Measurements from ENCODE around the gene MAN2B1. TPM values are rescaled to one million over a fixed set of nuclear protein-coding genes. Genes with fewer than 3 reads are reported as not detected.
"Not testable (repeated sequence)": the region's sequence is repeated elsewhere in the genome, so short reads cannot be mapped to it uniquely, and the experiment has no call there.

MAN2B1 gene
- polyA plus RNA-seq, 3 donors from 2014 or later: 25.3 to 44.4 (median 27.2) TPM

- H3K9me3 Mint-ChIP-seq: no peaks in the 10 kb centered on the region
- DNase-seq: no peak
- H3K36me3 Mint-ChIP-seq: peaks cover 9 to 19% (median 11%) of the 10 kb centered on the region in 3 donors
- H3K4me1 Mint-ChIP-seq: peaks cover 29 to 32% of the 10 kb centered on the region in 2 donors
- H3K27ac Mint-ChIP-seq: peak overlapping the region in 4 of 6 donors; percentile 10 to 69 (median 31)
- peak overlapping the region; percentile 17 to 94 (median 60) for H3K4me3 Mint-ChIP-seq
- H3K27me3 Mint-ChIP-seq (ENCODE audit: low read depth in 3 of 3): peaks cover 14 to 22% (median 18%) of the 10 kb centered on the region in 3 donors
Observed at GRCh38 chr19:12680034-12680433, 13.5 kb upstream of the MAN2B1 start.

- H3K27ac Mint-ChIP-seq, H3K9me3 Mint-ChIP-seq, H3K4me3 Mint-ChIP-seq, DNase-seq: not testable (repeated sequence)
- H3K27me3 Mint-ChIP-seq (ENCODE audit: low read depth in 3 of 3): peaks cover 14 to 22% (median 14%) of the 10 kb centered on the region in 3 donors
- peaks cover 29 to 35% of the 10 kb centered on the region in 2 donors for H3K4me1 Mint-ChIP-seq
- H3K36me3 Mint-ChIP-seq: peaks cover 9 to 26% (median 11%) of the 10 kb centered on the region in 3 donors
Observed at GRCh38 chr19:12678039-12678438, 11.5 kb upstream of the MAN2B1 start.

GRCh38 chr19:12676928-12677327 lies 10.4 kb upstream of the MAN2B1 start:
- no peak for DNase-seq
- Mint-ChIP-seq H3K4me3 (no peak overlapping the region), H3K4me1 (peaks cover 33 to 37% of the 10 kb centered on the region in 2 donors), H3K27me3 (ENCODE audit: low read depth in 3 of 3) (peaks cover 9 to 18% (median 10%) of the 10 kb centered on the region in 3 donors), H3K27ac (peak overlapping the region in 4 of 6 donors; percentile 39 to 77 (median 56)), H3K36me3 (peaks cover 9 to 29% (median 14%) of the 10 kb centered on the region in 3 donors), H3K9me3 (no peaks in the 10 kb centered on the region)

- Mint-ChIP-seq H3K27me3 (ENCODE audit: low read depth in 3 of 3) (peaks cover 4 to 12% (median 6%) of the 10 kb centered on the region in 3 donors), H3K36me3 (peaks cover 9 to 30% (median 15%) of the 10 kb centered on the region in 3 donors), H3K4me3 (no peak overlapping the region), H3K27ac (peak overlapping the region; percentile 7 to 77 (median 49)), H3K9me3 (no peaks in the 10 kb centered on the region), H3K4me1 (peaks cover 34 to 35% of the 10 kb centered on the region in 2 donors)
- peak; percentile 69 to 76 (median 70) for DNase-seq
Observed at GRCh38 chr19:12676384-12676792, 9.8 kb upstream of the MAN2B1 start.

GRCh38 chr19:12675940-12676339 lies 9.4 kb upstream of the MAN2B1 start:
- H3K4me3 Mint-ChIP-seq: no peak overlapping the region
- peak overlapping the region in 3 of 6 donors; percentile 7 to 72 (median 39) for H3K27ac Mint-ChIP-seq

GRCh38 chr19:12675399-12675798 lies 8.9 kb upstream of the MAN2B1 start:
- Mint-ChIP-seq H3K4me3 (no peak overlapping the region), H3K9me3 (no peaks in the 10 kb centered on the region), H3K4me1 (peaks cover 27 to 31% of the 10 kb centered on the region in 2 donors), H3K27ac (peak overlapping the region in 1 of 6 donors; percentile 17), H3K27me3 (ENCODE audit: low read depth in 3 of 3) (peaks cover 1 to 7% (median 3%) of the 10 kb centered on the region in 3 donors), H3K36me3 (peaks cover 4 to 25% (median 15%) of the 10 kb centered on the region in 3 donors)
- DNase-seq: no peak

More at GRCh38 chr19:12675940-12676339, 9.4 kb upstream of the MAN2B1 start:
- no peak for DNase-seq
- Mint-ChIP-seq H3K36me3 (peaks cover 5 to 26% (median 15%) of the 10 kb centered on the region in 3 donors), H3K27me3 (ENCODE audit: low read depth in 3 of 3) (peaks cover 2 to 8% (median 3%) of the 10 kb centered on the region in 3 donors), H3K4me1 (peaks cover 29 to 31% of the 10 kb centered on the region in 2 donors), H3K9me3 (no peaks in the 10 kb centered on the region)

GRCh38 chr19:12672744-12673143 lies 6.2 kb upstream of the MAN2B1 start:
- Mint-ChIP-seq H3K27me3 (ENCODE audit: low read depth in 3 of 3) (peaks cover 5 to 15% (median 9%) of the 10 kb centered on the region in 3 donors), H3K4me3 (no peak overlapping the region), H3K9me3 (no peaks in the 10 kb centered on the region), H3K4me1 (peaks cover 38 to 44% of the 10 kb centered on the region in 2 donors), H3K36me3 (peaks cover 4 to 20% (median 12%) of the 10 kb centered on the region in 3 donors), H3K27ac (no peak overlapping the region)
- DNase-seq: no peak

- Mint-ChIP-seq H3K9me3 (no peaks in the 10 kb centered on the region), H3K27ac (peak overlapping the region; percentile 97 to 100 (median 100)), H3K27me3 (ENCODE audit: low read depth in 3 of 3) (peaks cover 7 to 13% (median 8%) of the 10 kb centered on the region in 3 donors), H3K4me1 (peaks cover 48 to 51% of the 10 kb centered on the region in 2 donors), H3K4me3 (peak overlapping the region; percentile 90 to 99 (median 99)), H3K36me3 (peaks cover 0 to 10% (median 4%) of the 10 kb centered on the region in 3 donors)
- DNase-seq: no peak
Observed at GRCh38 chr19:12670159-12670928, 3.8 kb upstream of the MAN2B1 start.

GRCh38 chr19:12669270-12670158 lies 3.0 kb upstream of the MAN2B1 start:
- H3K27me3 Mint-ChIP-seq (ENCODE audit: low read depth in 3 of 3): peaks cover 7 to 13% (median 8%) of the 10 kb centered on the region in 3 donors
- peaks cover 0 to 9% (median 4%) of the 10 kb centered on the region in 3 donors for H3K36me3 Mint-ChIP-seq
- H3K27ac Mint-ChIP-seq: peak overlapping the region; percentile 97 to 100 (median 100)
- H3K4me1 Mint-ChIP-seq: peaks cover 56 to 57% of the 10 kb centered on the region in 2 donors
- H3K4me3 Mint-ChIP-seq: peak overlapping the region; percentile 90 to 99 (median 99)
- no peaks in the 10 kb centered on the region for H3K9me3 Mint-ChIP-seq
- peak; percentile 78 to 84 (median 83) for DNase-seq

GRCh38 chr19:12668932-12669269 lies 2.4 kb upstream of the MAN2B1 start:
- peaks cover 7 to 13% (median 8%) of the 10 kb centered on the region in 3 donors for H3K27me3 Mint-ChIP-seq (ENCODE audit: low read depth in 3 of 3)
- H3K4me1 Mint-ChIP-seq: peaks cover 55 to 61% of the 10 kb centered on the region in 2 donors
- H3K36me3 Mint-ChIP-seq: peaks cover 0 to 4% (median 4%) of the 10 kb centered on the region in 3 donors
- H3K27ac Mint-ChIP-seq: peak overlapping the region; percentile 97 to 100 (median 100)
- peak; percentile 61 to 63 (median 62) for DNase-seq
- peak overlapping the region; percentile 90 to 99 (median 99) for H3K4me3 Mint-ChIP-seq
- H3K9me3 Mint-ChIP-seq: no peaks in the 10 kb centered on the region

DNA sequence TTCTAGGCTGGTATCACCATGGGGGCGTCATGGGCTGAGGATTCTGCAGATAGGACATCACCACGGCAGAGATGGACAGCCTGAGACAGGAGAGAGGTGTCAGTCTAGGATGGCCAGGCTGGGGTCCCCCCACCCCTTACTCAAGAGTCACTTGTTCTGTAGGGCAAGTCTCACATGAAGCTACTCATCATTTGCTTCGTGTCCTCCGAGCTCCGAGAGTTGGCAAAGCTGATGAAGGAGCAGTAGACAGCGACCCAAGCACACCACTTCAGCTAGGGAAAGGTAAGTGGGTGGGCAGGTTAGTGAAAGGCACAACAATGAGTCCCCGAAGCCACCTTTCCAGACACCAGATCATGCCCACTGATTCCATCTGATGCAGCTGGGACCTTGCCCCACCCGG lies 1.8 kb upstream of the MAN2B1 start:
- peaks cover 7 to 13% (median 8%) of the 10 kb centered on the region in 3 donors for H3K27me3 Mint-ChIP-seq (ENCODE audit: low read depth in 3 of 3)
- peaks cover 0 to 4% (median 4%) of the 10 kb centered on the region in 3 donors for H3K36me3 Mint-ChIP-seq
- peak overlapping the region; percentile 90 to 99 (median 99) for H3K4me3 Mint-ChIP-seq
- peaks cover 57 to 61% of the 10 kb centered on the region in 2 donors for H3K4me1 Mint-ChIP-seq
- no peak for DNase-seq
- no peaks in the 10 kb centered on the region for H3K9me3 Mint-ChIP-seq
- peak overlapping the region; percentile 97 to 100 (median 100) for H3K27ac Mint-ChIP-seq

GRCh38 chr19:12667731-12668302 lies 1.3 kb upstream of the MAN2B1 start:
- DNase-seq: no peak
- H3K27me3 Mint-ChIP-seq (ENCODE audit: low read depth in 3 of 3): peaks cover 7 to 15% (median 8%) of the 10 kb centered on the region in 3 donors
- H3K9me3 Mint-ChIP-seq: no peaks in the 10 kb centered on the region
- H3K27ac Mint-ChIP-seq: peak overlapping the region; percentile 58 to 100 (median 98)
- peaks cover 57 to 61% of the 10 kb centered on the region in 2 donors for H3K4me1 Mint-ChIP-seq
- H3K4me3 Mint-ChIP-seq: peak overlapping the region; percentile 90 to 99 (median 99)
- peaks cover 4 to 8% (median 5%) of the 10 kb centered on the region in 3 donors for H3K36me3 Mint-ChIP-seq
